ENCODE results near the gene PIP4K2B.
A peak's percentile ranks its signal among the peaks of the same experiment; 100 is the strongest.

The PIP4K2B gene

GRCh38 chr17:38721802-38722201 lies 77.6 kb downstream of the PIP4K2B start:
- H3K27ac ChIP-seq (ENCODE audit: low read length), result no peak overlapping the region
- H3K9me3 ChIP-seq (ENCODE audit: insufficient read depth, low read depth, low read length), result no peaks in the 10 kb centered on the region
- no peak overlapping the region for H3K4me3 ChIP-seq (ENCODE audit: low read length)
- peaks cover 17% of the 10 kb centered on the region for H3K27me3 ChIP-seq (ENCODE audit: insufficient read depth, low read length)
- H3K9ac ChIP-seq (ENCODE audit: low read depth, low read length), result no peak overlapping the region
- H3K4me1 ChIP-seq (ENCODE audit: insufficient read depth, low read length), result peaks cover 6% of the 10 kb centered on the region; the same call in 1 of the 2 replicates
- H3K36me3 ChIP-seq (ENCODE audit: insufficient read depth, low read depth, low read length), result no peaks in the 10 kb centered on the region

GRCh38 chr17:38720941-38721340 lies 78.4 kb downstream of the PIP4K2B start:
- peaks cover 6% of the 10 kb centered on the region; the same call in 1 of the 2 replicates for H3K4me1 ChIP-seq (ENCODE audit: insufficient read depth, low read length)
- H3K27me3 ChIP-seq (ENCODE audit: insufficient read depth, low read length), result peaks cover 19% of the 10 kb centered on the region
- no peaks in the 10 kb centered on the region for H3K9me3 ChIP-seq (ENCODE audit: insufficient read depth, low read depth, low read length)
- H3K9ac ChIP-seq (ENCODE audit: low read depth, low read length), result no peak overlapping the region
- H3K36me3 ChIP-seq (ENCODE audit: insufficient read depth, low read depth, low read length), result no peaks in the 10 kb centered on the region
- H3K4me3 ChIP-seq (ENCODE audit: low read length), result no peak overlapping the region
- no peak overlapping the region for H3K27ac ChIP-seq (ENCODE audit: low read length)

GRCh38 chr17:38719943-38720641 lies 79.3 kb downstream of the PIP4K2B start:
- H3K4me3 ChIP-seq (ENCODE audit: low read length), result peak overlapping the region; percentile 48; the same call in 1 of the 2 replicates
- peaks cover 19% of the 10 kb centered on the region for H3K27me3 ChIP-seq (ENCODE audit: insufficient read depth, low read length)
- no peaks in the 10 kb centered on the region for H3K9me3 ChIP-seq (ENCODE audit: insufficient read depth, low read depth, low read length)
- H3K36me3 ChIP-seq (ENCODE audit: insufficient read depth, low read depth, low read length), result no peaks in the 10 kb centered on the region
- no peak overlapping the region for H3K9ac ChIP-seq (ENCODE audit: low read depth, low read length)
- peaks cover 11% of the 10 kb centered on the region; the same call in 1 of the 2 replicates for H3K4me1 ChIP-seq (ENCODE audit: insufficient read depth, low read length)
- no peak overlapping the region for H3K27ac ChIP-seq (ENCODE audit: low read length)

- Histone ChIP-seq H3K9me3 (ENCODE audit: insufficient read depth, low read depth, low read length) (no peaks in the 10 kb centered on the region), H3K27ac (ENCODE audit: low read length) (no peak overlapping the region), H3K9ac (ENCODE audit: low read depth, low read length) (no peak overlapping the region), H3K4me1 (ENCODE audit: insufficient read depth, low read length) (peaks cover 15% of the 10 kb centered on the region; the same call in 1 of the 2 replicates), H3K27me3 (ENCODE audit: insufficient read depth, low read length) (peaks cover 19% of the 10 kb centered on the region), H3K36me3 (ENCODE audit: insufficient read depth, low read depth, low read length) (no peaks in the 10 kb centered on the region), H3K4me3 (ENCODE audit: low read length) (peak overlapping the region; percentile 48; the same call in 1 of the 2 replicates)
Observed at GRCh38 chr17:38719289-38719942, 79.9 kb downstream of the PIP4K2B start.

DNA sequence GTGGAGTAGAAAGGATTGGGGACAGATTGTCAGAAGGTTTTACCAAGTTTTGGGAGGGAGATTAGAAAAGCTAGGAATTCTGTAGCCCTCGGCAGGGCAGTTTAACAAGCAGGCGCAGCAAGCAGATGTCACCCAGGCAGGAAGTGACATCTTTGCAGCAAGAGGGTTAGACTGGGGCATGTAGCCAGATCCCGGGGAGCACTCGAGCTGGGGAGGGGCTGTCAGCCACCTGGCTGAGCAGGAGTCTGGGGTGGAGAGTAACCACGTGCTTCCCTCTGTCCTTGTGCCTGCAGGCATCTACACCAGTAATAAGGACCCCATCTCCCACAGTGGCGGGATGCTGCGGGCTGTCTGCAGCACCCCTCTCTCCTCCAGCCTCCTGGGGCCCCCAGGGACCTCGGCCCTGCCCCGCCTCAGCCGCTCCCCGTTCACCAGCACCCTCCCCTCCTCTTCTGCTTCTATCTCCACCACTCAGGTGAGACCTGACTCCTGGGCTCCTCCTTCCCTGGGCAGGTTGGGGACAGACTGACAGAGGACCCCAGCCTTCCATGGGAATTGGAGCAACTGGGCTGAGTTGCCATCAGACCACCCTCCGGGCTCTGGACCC lies 82.1 kb downstream of the PIP4K2B start:
- Histone ChIP-seq H3K4me1 (ENCODE audit: insufficient read depth, low read length) (peaks cover 19% of the 10 kb centered on the region; the same call in 1 of the 2 replicates), H3K9me3 (ENCODE audit: insufficient read depth, low read depth, low read length) (no peaks in the 10 kb centered on the region), H3K9ac (ENCODE audit: low read depth, low read length) (no peak overlapping the region), H3K27me3 (ENCODE audit: insufficient read depth, low read length) (peaks cover 19% of the 10 kb centered on the region), H3K27ac (ENCODE audit: low read length) (no peak overlapping the region), H3K4me3 (ENCODE audit: low read length) (no peak overlapping the region), H3K36me3 (ENCODE audit: insufficient read depth, low read depth, low read length) (peaks cover 6% of the 10 kb centered on the region)

GRCh38 chr17:38716368-38717005 lies 82.9 kb downstream of the PIP4K2B start:
- Histone ChIP-seq H3K4me3 (ENCODE audit: low read length) (no peak overlapping the region; the same call in 1 of the 2 replicates), H3K9me3 (ENCODE audit: insufficient read depth, low read depth, low read length) (no peaks in the 10 kb centered on the region), H3K4me1 (ENCODE audit: insufficient read depth, low read length) (peaks cover 19% of the 10 kb centered on the region; the same call in 1 of the 2 replicates), H3K36me3 (ENCODE audit: insufficient read depth, low read depth, low read length) (peaks cover 6% of the 10 kb centered on the region), H3K27me3 (ENCODE audit: insufficient read depth, low read length) (peaks cover 18% of the 10 kb centered on the region), H3K27ac (ENCODE audit: low read length) (no peak overlapping the region), H3K9ac (ENCODE audit: low read depth, low read length) (peak overlapping the region; percentile 63; the same call in 1 of the 2 replicates)

Data from iPS-20b (cell line).